ACC112 (cell line): ENCODE measurements around the gene MXD3.
"Not testable (repeated sequence)": the region's sequence is repeated elsewhere in the genome, so short reads cannot be mapped to it uniquely, and the experiment has no call there.

Experiments
- H2AFZ ChIP-seq: fragments of 200-600 bp; sonication (generic); one replicate; pipeline ENCODE4 v1.6.0; 2017; ENCODE audit warnings: antibody characterized with exemption, low read length; ENCODE audit not compliant: unreplicated experiment
- H3K27ac ChIP-seq: fragments of 200-600 bp; sonication (generic); 2 replicates; pipeline ENCODE4 v1.5.1; 2014; ENCODE audit warnings: low read depth, mild to moderate bottlenecking, antibody characterized with exemption, low read length, moderate library complexity
- H3K27me3 ChIP-seq: fragments of 200-600 bp; sonication (generic); 2 replicates; pipeline ENCODE4 v1.6.1; 2014; ENCODE audit warnings: mild to moderate bottlenecking, antibody characterized with exemption, low read length, moderate library complexity, mixed read lengths; ENCODE audit not compliant: insufficient read depth
- H3K36me3 ChIP-seq: fragments of 200-600 bp; sonication (generic); 2 replicates; pipeline ENCODE4 v1.6.1; 2016; ENCODE audit warnings: mild to moderate bottlenecking, antibody characterized with exemption, low read length, moderate library complexity, mixed read lengths; ENCODE audit not compliant: insufficient read depth
- H3K4me1 ChIP-seq: fragments of 200-600 bp; sonication (generic); one replicate; pipeline ENCODE4 v1.6.1; 2016; ENCODE audit warnings: low read length, mixed read lengths; ENCODE audit not compliant: insufficient read depth, unreplicated experiment, control insufficient read depth
- H3K4me3 ChIP-seq: fragments of 200-600 bp; sonication (generic); 2 replicates; pipeline ENCODE4 v1.5.1; 2014; ENCODE audit warnings: mild to moderate bottlenecking, low read depth, low read length
- H3K79me2 ChIP-seq: fragments of 200-600 bp; sonication (generic); one replicate; pipeline ENCODE4 v1.6.0; 2016; ENCODE audit warnings: low read length; ENCODE audit not compliant: control insufficient read depth, unreplicated experiment, insufficient read depth

MXD3 gene

GRCh38 chr5:177343777-177344176 is 32.1 kb upstream of the MXD3 start:
- no peak overlapping the region for H3K27ac ChIP-seq
- H3K27me3 ChIP-seq, result no peaks in the 10 kb centered on the region
- no peak overlapping the region for H2AFZ ChIP-seq
- H3K36me3 ChIP-seq, result peaks cover 4% of the 10 kb centered on the region; the same call in 1 of the 2 replicates
- H3K79me2 ChIP-seq, result peaks cover 45% of the 10 kb centered on the region
- no peak overlapping the region for H3K4me3 ChIP-seq
- H3K4me1 ChIP-seq, result no peaks in the 10 kb centered on the region

DNA sequence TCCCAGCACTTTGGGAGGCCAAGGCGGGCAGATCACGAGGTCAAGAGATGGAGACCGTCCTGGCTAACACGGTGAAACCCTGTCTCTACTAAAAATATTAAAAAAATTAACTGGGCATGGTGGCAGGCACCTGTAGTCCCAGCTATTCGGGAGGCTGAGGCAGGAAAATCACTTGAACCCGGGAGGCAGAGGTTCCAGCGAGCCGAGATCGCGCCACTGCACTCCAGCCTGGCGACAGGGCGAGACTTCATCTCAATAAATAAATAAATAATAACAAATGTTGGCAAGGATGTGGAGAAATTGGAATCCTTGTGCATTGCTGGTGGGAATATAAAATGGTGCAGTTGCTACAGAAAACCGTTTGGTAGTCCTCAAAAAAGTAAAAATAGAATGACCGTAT is 31.3 kb upstream of the MXD3 start:
- not testable (repeated sequence) for H3K27ac ChIP-seq, H3K36me3 ChIP-seq, H3K27me3 ChIP-seq, H2AFZ ChIP-seq, H3K4me1 ChIP-seq, H3K4me3 ChIP-seq
- H3K79me2 ChIP-seq, result peaks cover 40% of the 10 kb centered on the region

DNA sequence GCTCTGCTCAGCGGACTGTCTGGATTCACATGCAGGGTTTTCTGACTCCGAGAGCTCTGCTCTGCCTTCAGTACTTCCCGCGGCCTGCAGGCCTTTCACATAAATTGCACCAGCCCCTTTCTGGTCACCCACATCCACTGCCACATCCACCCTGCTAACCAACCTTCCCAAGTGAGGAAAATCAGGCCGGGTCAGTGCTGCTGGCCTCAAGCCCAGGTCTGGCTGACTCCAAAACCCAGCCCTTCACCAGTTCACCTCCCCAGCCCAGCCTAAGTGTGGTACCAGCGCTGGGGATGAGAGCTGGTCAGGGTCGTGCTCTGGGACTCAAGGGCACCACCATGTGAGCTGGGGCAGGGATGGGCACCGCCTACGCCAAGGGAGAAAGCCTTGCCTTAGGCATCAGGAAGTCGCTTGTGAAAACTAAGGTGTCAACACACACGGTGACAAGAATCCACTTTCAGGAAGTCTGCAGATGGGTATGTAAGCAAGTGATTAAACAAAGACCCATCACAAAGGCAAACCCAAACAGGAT is 27.5 kb upstream of the MXD3 start:
- H3K36me3 ChIP-seq, result no peaks in the 10 kb centered on the region

GRCh38 chr5:177338251-177339106 is 26.8 kb upstream of the MXD3 start:
- Histone ChIP-seq H3K36me3 (0 out of 2 replicates have a peak, but pooled peaks cover 3% of the 10 kb centered on the region), H2AFZ (no peak overlapping the region), H3K27ac (no peak overlapping the region), H3K4me3 (no peak overlapping the region), H3K4me1 (no peaks in the 10 kb centered on the region), H3K27me3 (no peaks in the 10 kb centered on the region), H3K79me2 (peaks cover 8% of the 10 kb centered on the region)

More for the DNA sequence above, 27.5 kb upstream of the MXD3 start:
- Histone ChIP-seq H3K27me3 (no peaks in the 10 kb centered on the region), H3K4me3 (no peak overlapping the region), H3K79me2 (peaks cover 12% of the 10 kb centered on the region), H2AFZ (no peak overlapping the region), H3K27ac (no peak overlapping the region), H3K4me1 (no peaks in the 10 kb centered on the region)

GRCh38 chr5:177336603-177337494 is 25.2 kb upstream of the MXD3 start:
- Histone ChIP-seq H3K79me2 (peaks cover 5% of the 10 kb centered on the region), H3K36me3 (0 out of 2 replicates have a peak, but pooled peaks cover 4% of the 10 kb centered on the region), H3K27ac (no peak overlapping the region), H3K4me3 (no peak overlapping the region), H3K27me3 (no peaks in the 10 kb centered on the region), H2AFZ (no peak overlapping the region), H3K4me1 (no peaks in the 10 kb centered on the region)

- Histone ChIP-seq H3K27ac (no peak overlapping the region), H3K27me3 (no peaks in the 10 kb centered on the region), H3K36me3 (0 out of 2 replicates have a peak, but pooled peaks cover 4% of the 10 kb centered on the region), H3K4me1 (no peaks in the 10 kb centered on the region), H2AFZ (no peak overlapping the region), H3K79me2 (peaks cover 5% of the 10 kb centered on the region), H3K4me3 (no peak overlapping the region)
Measured at GRCh38 chr5:177336112-177336511, 24.4 kb upstream of the MXD3 start.

DNA sequence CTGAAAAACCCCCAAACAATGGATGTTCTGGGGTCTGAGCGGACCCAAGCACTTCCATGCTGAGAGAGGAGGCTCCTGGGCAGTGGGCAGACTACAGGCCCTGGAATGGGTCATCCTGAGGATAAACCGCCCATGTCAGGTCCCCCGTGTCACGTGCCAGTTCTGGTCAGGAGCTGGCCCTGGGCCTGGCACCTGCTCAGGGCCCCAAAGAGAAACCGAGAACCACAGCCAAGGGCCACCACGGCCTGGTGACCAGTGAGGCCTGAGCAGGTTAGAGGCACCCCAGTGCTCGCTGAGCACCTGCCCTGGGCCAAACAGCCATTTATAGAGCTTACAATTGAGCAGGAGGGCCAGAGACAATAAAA is 24.0 kb upstream of the MXD3 start:
- no peaks in the 10 kb centered on the region for H3K4me1 ChIP-seq
- H2AFZ ChIP-seq, result no peak overlapping the region
- 0 out of 2 replicates have a peak, but pooled peaks cover 4% of the 10 kb centered on the region for H3K36me3 ChIP-seq
- H3K27me3 ChIP-seq, result no peaks in the 10 kb centered on the region
- peaks cover 5% of the 10 kb centered on the region for H3K79me2 ChIP-seq
- no peak overlapping the region for H3K27ac ChIP-seq
- H3K4me3 ChIP-seq, result no peak overlapping the region

DNA sequence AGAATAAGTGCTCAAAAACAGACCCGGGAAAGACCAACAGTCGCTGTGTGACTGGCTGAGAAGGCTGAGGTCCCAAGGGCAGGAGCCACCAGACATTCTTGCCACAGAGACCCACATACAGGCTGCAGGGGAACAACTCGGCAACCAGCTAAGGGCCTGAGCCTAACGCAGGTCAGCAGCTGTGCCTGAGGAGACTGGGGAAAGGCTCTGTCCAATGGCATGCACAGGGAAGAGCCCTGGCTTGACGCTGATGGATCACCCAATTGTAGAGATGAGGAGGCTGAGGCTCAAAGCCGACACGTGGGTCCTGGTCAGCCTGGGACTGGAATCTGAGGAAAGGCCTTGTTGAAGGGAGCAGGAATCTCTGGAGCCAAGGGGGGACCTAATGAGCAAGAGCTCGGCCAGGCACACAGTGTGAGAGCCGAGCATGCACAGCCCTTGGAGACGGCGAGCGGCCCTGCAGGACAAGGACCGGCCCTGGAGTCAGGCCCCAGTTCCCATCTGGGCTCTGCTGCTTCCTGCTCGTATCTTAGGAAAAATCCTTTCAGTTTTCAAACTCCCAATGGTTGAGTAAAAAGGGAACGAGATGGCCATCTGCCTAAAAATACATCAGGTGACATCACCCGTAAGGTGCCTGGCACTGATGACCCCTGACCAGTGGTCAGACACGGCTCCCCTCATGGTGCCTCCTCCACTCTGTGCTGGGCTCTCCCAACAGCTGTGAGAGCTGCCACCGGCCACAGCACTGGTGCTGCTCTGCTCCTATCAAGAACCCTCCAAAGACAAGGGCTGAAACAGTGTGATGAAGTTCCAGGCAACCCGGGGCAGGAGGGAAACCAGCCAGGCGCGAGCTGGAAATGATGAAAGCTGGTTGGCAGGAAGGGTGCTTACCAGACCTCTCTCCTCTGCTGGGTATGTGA is 23.3 kb upstream of the MXD3 start:
- 0 out of 2 replicates have a peak, but pooled peaks cover 4% of the 10 kb centered on the region for H3K36me3 ChIP-seq
- H3K27ac ChIP-seq, result no peak overlapping the region
- H3K4me3 ChIP-seq, result no peak overlapping the region
- H3K27me3 ChIP-seq, result no peaks in the 10 kb centered on the region
- no peaks in the 10 kb centered on the region for H3K4me1 ChIP-seq
- no peak overlapping the region for H2AFZ ChIP-seq
- H3K79me2 ChIP-seq, result peaks cover 5% of the 10 kb centered on the region

DNA sequence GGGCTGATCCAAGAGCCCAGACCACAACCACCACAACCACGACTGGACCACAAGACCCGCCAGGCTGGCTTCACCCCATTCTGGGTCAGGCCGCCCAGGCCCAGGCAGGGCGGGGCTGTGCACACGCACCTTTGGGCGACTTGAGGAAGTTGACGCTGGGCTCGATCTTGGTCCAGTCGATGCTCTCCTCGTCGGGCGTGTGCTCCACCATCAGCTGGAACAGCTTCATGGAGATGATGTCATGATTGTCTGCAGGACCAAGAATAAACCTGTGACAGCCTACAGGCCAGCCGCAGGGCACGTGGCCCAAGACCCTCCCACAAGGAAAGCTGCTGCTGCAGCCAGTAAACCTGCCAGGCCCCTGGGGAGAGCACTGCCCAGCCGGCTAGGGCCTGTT is 22.5 kb upstream of the MXD3 start:
- Histone ChIP-seq H3K79me2 (no peaks in the 10 kb centered on the region), H3K27me3 (no peaks in the 10 kb centered on the region), H3K36me3 (peaks cover 7% of the 10 kb centered on the region; the same call in 1 of the 2 replicates), H2AFZ (no peak overlapping the region), H3K27ac (no peak overlapping the region), H3K4me3 (no peak overlapping the region), H3K4me1 (no peaks in the 10 kb centered on the region)
